Sigmoid colon (tissue), 4 donors: ENCODE measurements around the gene FRY.

Experiments
- CTCF ChIP-seq, 4 experiments: fragments of 450-650 bp in 3 of 4; fragments of 200-600 bp in 1 of 4; IDR thresholded peaks; one replicate each; pipeline ENCODE4 v1.5.1; 2016 to 2019; ENCODE audit warnings: antibody characterized with exemption in 4 of 4, mild to moderate bottlenecking in 3 of 4, moderate library complexity in 2 of 4
- EP300 ChIP-seq, 4 donors: sonication (generic); formaldehyde crosslinking; IDR thresholded peaks; one replicate each; pipeline ENCODE4 v1.6.1; 2017; ENCODE audit warnings: antibody characterized with exemption in 4 of 4
- POLR2A ChIP-seq, 2 donors: fragments of 450-650 bp; IDR thresholded peaks; one replicate each; pipeline ENCODE4 v1.6.1; 2016; ENCODE audit warnings: antibody characterized with exemption in 2 of 2, mild to moderate bottlenecking in 2 of 2, moderate library complexity in 2 of 2

GRCh38 chr13:31987535-31988170, 43.9 kb upstream of the FRY start:
- no peak for TF ChIP-seq CTCF (IDR thresholded peaks at IDR 0.05)
- TF ChIP-seq POLR2A (IDR thresholded peaks at IDR 0.05), result no peak
- no peak for TF ChIP-seq EP300 (IDR thresholded peaks at IDR 0.05)
